NT2/D1 (cell line): ENCODE measurements around the gene FFAR2.
"Not testable (repeated sequence)": the region's sequence is repeated elsewhere in the genome, so short reads cannot be mapped to it uniquely, and the experiment has no call there.

ENCODE experiments used
- SUZ12 ChIP-seq: IDR thresholded peaks from 2 replicates; pipeline ENCODE4 v1.6.1; 2011; ENCODE audit not compliant: insufficient read length, insufficient read depth; ENCODE audit errors: extremely low read depth
- YY1 ChIP-seq: IDR thresholded peaks from 2 replicates; pipeline ENCODE4 v1.6.1; 2011; ENCODE audit not compliant: insufficient read length, insufficient read depth
- ZNF274 ChIP-seq: IDR thresholded peaks from 2 replicates; pipeline ENCODE4 v1.6.1; 2011; ENCODE audit warnings: mild to moderate bottlenecking, low read depth, low read length

GRCh38 chr19:35461788-35462187 is 13.7 kb downstream of the FFAR2 start:
- not testable (repeated sequence) for TF ChIP-seq ZNF274, YY1, SUZ12
